Measurements from ENCODE around the gene GLO1.

GLO1 gene

GRCh38 chr6:38656896-38657295 is 46.0 kb downstream of the GLO1 start:
- DNase-seq: no peak

GRCh38 chr6:38654263-38654662 is 48.7 kb downstream of the GLO1 start:
- no peak for DNase-seq

GRCh38 chr6:38651121-38651784 is 51.7 kb downstream of the GLO1 start:
- no peak for DNase-seq

GRCh38 chr6:38650207-38650752 is 52.7 kb downstream of the GLO1 start:
- DNase-seq: no peak

- no peak for DNase-seq
Observed at GRCh38 chr6:38649744-38650143, 53.2 kb downstream of the GLO1 start.

GRCh38 chr6:38648629-38649028 is 54.3 kb downstream of the GLO1 start:
- DNase-seq: no peak

GRCh38 chr6:38646166-38646878 is 56.6 kb downstream of the GLO1 start:
- no peak for DNase-seq

- DNase-seq: no peak
Observed at GRCh38 chr6:38644951-38645350, 58.0 kb downstream of the GLO1 start.

GRCh38 chr6:38640216-38640909 is 62.6 kb downstream of the GLO1 start:
- peak; percentile 16 for DNase-seq

- peak; percentile 79 for DNase-seq
Observed at GRCh38 chr6:38639498-38640215, 63.3 kb downstream of the GLO1 start, which contains the start of gene BTBD9. Gene BTBD9, minus strand, starts transcription at chr6:38639929.

- peak; percentile 69 for DNase-seq
Observed at GRCh38 chr6:38638941-38639497, 63.9 kb downstream of the GLO1 start.

- no peak for DNase-seq
Observed at GRCh38 chr6:38637756-38638155, 65.2 kb downstream of the GLO1 start.

GRCh38 chr6:38636027-38636426 is 66.9 kb downstream of the GLO1 start:
- DNase-seq: no peak

- DNase-seq: no peak
Observed at GRCh38 chr6:38634518-38634917, 68.4 kb downstream of the GLO1 start.

- no peak for DNase-seq
Observed at GRCh38 chr6:38632490-38632889, 70.5 kb downstream of the GLO1 start.

- DNase-seq: no peak
Observed at GRCh38 chr6:38631186-38631783, 71.7 kb downstream of the GLO1 start.

Data from activated CD8-positive, alpha-beta memory T cell treated with anti-CD3 and anti-CD28 coated beads, Interleukin-2, amount 50 U/mL, for 4 hours (primary cell).